ENCODE results near the gene OR4D6.

The OR4D6 gene

GRCh38 chr11:59456661-59457060 is at the start of gene OR4D6:
Gene OR4D6 (plus strand): TSS chr11:59456961. CDS start chr11:59456961, 0 bp downstream.
- Histone ChIP-seq H3K9me3 (ENCODE audit: control insufficient read depth, insufficient read depth, low read length) (no peaks in the 10 kb centered on the region), H3K4me1 (ENCODE audit: control insufficient read depth, insufficient read depth, low read length) (no peaks in the 10 kb centered on the region), H3K27ac (ENCODE audit: low read depth, low read length) (no peak within 1 kb of the TSS), H3K27me3 (ENCODE audit: control insufficient read depth, insufficient read depth, low read length) (no peaks in the 10 kb centered on the region), H3K4me3 (ENCODE audit: low read depth, low read length) (no peak within 1 kb of the TSS), H3K36me3 (ENCODE audit: control insufficient read depth, insufficient read depth, low read length) (no peaks in the 10 kb centered on the region), H3K9ac (ENCODE audit: low read depth, low read length) (no peak within 1 kb of the TSS)

- Histone ChIP-seq H3K36me3 (ENCODE audit: control insufficient read depth, insufficient read depth, low read length) (no peaks in the 10 kb centered on the region), H3K27ac (ENCODE audit: low read depth, low read length) (no peak overlapping the region), H3K4me3 (ENCODE audit: low read depth, low read length) (no peak overlapping the region), H3K9me3 (ENCODE audit: control insufficient read depth, insufficient read depth, low read length) (peaks cover 42% of the 10 kb centered on the region), H3K27me3 (ENCODE audit: control insufficient read depth, insufficient read depth, low read length) (no peaks in the 10 kb centered on the region), H3K9ac (ENCODE audit: low read depth, low read length) (no peak overlapping the region), H3K4me1 (ENCODE audit: control insufficient read depth, insufficient read depth, low read length) (no peaks in the 10 kb centered on the region)
These were observed 43.1 kb upstream of the OR4D6 start for GRCh38 chr11:59413646-59414045.

- H3K9ac ChIP-seq (ENCODE audit: low read depth, low read length) = no peak overlapping the region
- no peak overlapping the region for H3K27ac ChIP-seq (ENCODE audit: low read depth, low read length)
- peaks cover 29% of the 10 kb centered on the region for H3K9me3 ChIP-seq (ENCODE audit: control insufficient read depth, insufficient read depth, low read length)
- H3K27me3 ChIP-seq (ENCODE audit: control insufficient read depth, insufficient read depth, low read length) = no peaks in the 10 kb centered on the region
- no peak overlapping the region for H3K4me3 ChIP-seq (ENCODE audit: low read depth, low read length)
- H3K4me1 ChIP-seq (ENCODE audit: control insufficient read depth, insufficient read depth, low read length) = no peaks in the 10 kb centered on the region
- H3K36me3 ChIP-seq (ENCODE audit: control insufficient read depth, insufficient read depth, low read length) = no peaks in the 10 kb centered on the region
These were observed 41.6 kb upstream of the OR4D6 start for GRCh38 chr11:59415111-59415510.

- H3K4me3 ChIP-seq (ENCODE audit: low read depth, low read length) = no peak overlapping the region
- H3K27me3 ChIP-seq (ENCODE audit: control insufficient read depth, insufficient read depth, low read length) = no peaks in the 10 kb centered on the region
- no peaks in the 10 kb centered on the region for H3K4me1 ChIP-seq (ENCODE audit: control insufficient read depth, insufficient read depth, low read length)
- H3K9ac ChIP-seq (ENCODE audit: low read depth, low read length) = no peak overlapping the region
- H3K9me3 ChIP-seq (ENCODE audit: control insufficient read depth, insufficient read depth, low read length) = peaks cover 14% of the 10 kb centered on the region; the same call in 1 of the 2 replicates
- H3K27ac ChIP-seq (ENCODE audit: low read depth, low read length) = no peak overlapping the region
- H3K36me3 ChIP-seq (ENCODE audit: control insufficient read depth, insufficient read depth, low read length) = no peaks in the 10 kb centered on the region
These were observed 40.1 kb upstream of the OR4D6 start for GRCh38 chr11:59416613-59417012.

GRCh38 chr11:59417023-59417422 is 39.7 kb upstream of the OR4D6 start:
- Histone ChIP-seq H3K36me3 (ENCODE audit: control insufficient read depth, insufficient read depth, low read length) (no peaks in the 10 kb centered on the region), H3K27ac (ENCODE audit: low read depth, low read length) (no peak overlapping the region), H3K9me3 (ENCODE audit: control insufficient read depth, insufficient read depth, low read length) (peaks cover 12% of the 10 kb centered on the region; the same call in 1 of the 2 replicates), H3K4me3 (ENCODE audit: low read depth, low read length) (no peak overlapping the region), H3K9ac (ENCODE audit: low read depth, low read length) (no peak overlapping the region), H3K27me3 (ENCODE audit: control insufficient read depth, insufficient read depth, low read length) (no peaks in the 10 kb centered on the region), H3K4me1 (ENCODE audit: control insufficient read depth, insufficient read depth, low read length) (no peaks in the 10 kb centered on the region)

GRCh38 chr11:59418156-59418555 is 38.6 kb upstream of the OR4D6 start:
- H3K27me3 ChIP-seq (ENCODE audit: control insufficient read depth, insufficient read depth, low read length) = no peaks in the 10 kb centered on the region

GRCh38 chr11:59423835-59424234 is 32.9 kb upstream of the OR4D6 start:
- Histone ChIP-seq H3K9me3 (ENCODE audit: control insufficient read depth, insufficient read depth, low read length) (no peaks in the 10 kb centered on the region), H3K9ac (ENCODE audit: low read depth, low read length) (no peak overlapping the region), H3K4me1 (ENCODE audit: control insufficient read depth, insufficient read depth, low read length) (peaks cover 30% of the 10 kb centered on the region), H3K27ac (ENCODE audit: low read depth, low read length) (no peak overlapping the region), H3K36me3 (ENCODE audit: control insufficient read depth, insufficient read depth, low read length) (no peaks in the 10 kb centered on the region), H3K27me3 (ENCODE audit: control insufficient read depth, insufficient read depth, low read length) (no peaks in the 10 kb centered on the region), H3K4me3 (ENCODE audit: low read depth, low read length) (no peak overlapping the region)

More at GRCh38 chr11:59418156-59418555, 38.6 kb upstream of the OR4D6 start:
- H3K4me1 ChIP-seq (ENCODE audit: control insufficient read depth, insufficient read depth, low read length) = no peaks in the 10 kb centered on the region
- H3K36me3 ChIP-seq (ENCODE audit: control insufficient read depth, insufficient read depth, low read length) = no peaks in the 10 kb centered on the region
- H3K4me3 ChIP-seq (ENCODE audit: low read depth, low read length) = no peak overlapping the region
- H3K27ac ChIP-seq (ENCODE audit: low read depth, low read length) = no peak overlapping the region
- no peak overlapping the region for H3K9ac ChIP-seq (ENCODE audit: low read depth, low read length)
- H3K9me3 ChIP-seq (ENCODE audit: control insufficient read depth, insufficient read depth, low read length) = peaks cover 7% of the 10 kb centered on the region; the same call in 1 of the 2 replicates

GRCh38 chr11:59425131-59425530 is 31.6 kb upstream of the OR4D6 start:
- H3K4me3 ChIP-seq (ENCODE audit: low read depth, low read length) = no peak overlapping the region
- peaks cover 30% of the 10 kb centered on the region for H3K4me1 ChIP-seq (ENCODE audit: control insufficient read depth, insufficient read depth, low read length)
- H3K36me3 ChIP-seq (ENCODE audit: control insufficient read depth, insufficient read depth, low read length) = no peaks in the 10 kb centered on the region
- no peak overlapping the region for H3K9ac ChIP-seq (ENCODE audit: low read depth, low read length)
- H3K27ac ChIP-seq (ENCODE audit: low read depth, low read length) = no peak overlapping the region
- H3K27me3 ChIP-seq (ENCODE audit: control insufficient read depth, insufficient read depth, low read length) = no peaks in the 10 kb centered on the region
- H3K9me3 ChIP-seq (ENCODE audit: control insufficient read depth, insufficient read depth, low read length) = no peaks in the 10 kb centered on the region

GRCh38 chr11:59426361-59427067 is 30.2 kb upstream of the OR4D6 start, which contains the start of gene OR5A2:
Gene OR5A2 (minus strand): TSS chr11:59426413. CDS start chr11:59422953, 3,460 bp downstream.
- Histone ChIP-seq H3K27ac (ENCODE audit: low read depth, low read length) (peak within 1 kb of the TSS; percentile 85), H3K4me1 (ENCODE audit: control insufficient read depth, insufficient read depth, low read length) (peaks cover 30% of the 10 kb centered on the region), H3K9me3 (ENCODE audit: control insufficient read depth, insufficient read depth, low read length) (no peaks in the 10 kb centered on the region), H3K9ac (ENCODE audit: low read depth, low read length) (peak within 1 kb of the TSS; percentile 46; the same call in 1 of the 2 replicates), H3K36me3 (ENCODE audit: control insufficient read depth, insufficient read depth, low read length) (no peaks in the 10 kb centered on the region), H3K27me3 (ENCODE audit: control insufficient read depth, insufficient read depth, low read length) (no peaks in the 10 kb centered on the region), H3K4me3 (ENCODE audit: low read depth, low read length) (peak within 1 kb of the TSS; percentile 18)

- H3K27me3 ChIP-seq (ENCODE audit: control insufficient read depth, insufficient read depth, low read length) = no peaks in the 10 kb centered on the region
- no peaks in the 10 kb centered on the region for H3K9me3 ChIP-seq (ENCODE audit: control insufficient read depth, insufficient read depth, low read length)
- peaks cover 30% of the 10 kb centered on the region for H3K4me1 ChIP-seq (ENCODE audit: control insufficient read depth, insufficient read depth, low read length)
- peak overlapping the region; percentile 18; the same call in 1 of the 2 replicates for H3K4me3 ChIP-seq (ENCODE audit: low read depth, low read length)
- peak overlapping the region; percentile 85 for H3K27ac ChIP-seq (ENCODE audit: low read depth, low read length)
- no peak overlapping the region for H3K9ac ChIP-seq (ENCODE audit: low read depth, low read length)
- H3K36me3 ChIP-seq (ENCODE audit: control insufficient read depth, insufficient read depth, low read length) = no peaks in the 10 kb centered on the region
These were observed 29.7 kb upstream of the OR4D6 start for GRCh38 chr11:59427068-59427382.

GRCh38 chr11:59429924-59430516 is 26.7 kb upstream of the OR4D6 start:
- Histone ChIP-seq H3K9me3 (ENCODE audit: control insufficient read depth, insufficient read depth, low read length) (no peaks in the 10 kb centered on the region), H3K4me3 (ENCODE audit: low read depth, low read length) (no peak overlapping the region), H3K27me3 (ENCODE audit: control insufficient read depth, insufficient read depth, low read length) (no peaks in the 10 kb centered on the region), H3K9ac (ENCODE audit: low read depth, low read length) (no peak overlapping the region), H3K27ac (ENCODE audit: low read depth, low read length) (no peak overlapping the region), H3K4me1 (ENCODE audit: control insufficient read depth, insufficient read depth, low read length) (peaks cover 25% of the 10 kb centered on the region), H3K36me3 (ENCODE audit: control insufficient read depth, insufficient read depth, low read length) (no peaks in the 10 kb centered on the region)

All from HUES48 (cell line).